Spleen (tissue), 3 donors: ENCODE measurements around the gene SUB1.
"Not testable (repeated sequence)": the region's sequence is repeated elsewhere in the genome, so short reads cannot be mapped to it uniquely, and the experiment has no call there.

ENCODE experiments used
- POLR2A ChIP-seq, 3 donors: fragments of 450-650 bp; IDR thresholded peaks; one replicate each; pipeline ENCODE4 v1.5.1; 2017; ENCODE audit warnings: antibody characterized with exemption in 3 of 3, mild to moderate bottlenecking in 1 of 3
- POLR2AphosphoS5 ChIP-seq, 3 donors: sonication (generic); formaldehyde crosslinking; IDR thresholded peaks; one replicate each; pipeline ENCODE4 v1.5.1; 2017; ENCODE audit warnings: antibody characterized with exemption in 3 of 3

GRCh38 chr5:32537437-32538029, 47.8 kb upstream of the SUB1 start:
- not testable (repeated sequence) for TF ChIP-seq POLR2A, POLR2AphosphoS5 (IDR thresholded peaks at IDR 0.05)
